Measurements from ENCODE around the gene PRR36. TPM values are rescaled to one million over a fixed set of nuclear protein-coding genes. Genes with fewer than 3 reads are reported as not detected.

Gene PRR36
- total RNA-seq, 1 donor from 2014 or later: 37.4 TPM

DNA sequence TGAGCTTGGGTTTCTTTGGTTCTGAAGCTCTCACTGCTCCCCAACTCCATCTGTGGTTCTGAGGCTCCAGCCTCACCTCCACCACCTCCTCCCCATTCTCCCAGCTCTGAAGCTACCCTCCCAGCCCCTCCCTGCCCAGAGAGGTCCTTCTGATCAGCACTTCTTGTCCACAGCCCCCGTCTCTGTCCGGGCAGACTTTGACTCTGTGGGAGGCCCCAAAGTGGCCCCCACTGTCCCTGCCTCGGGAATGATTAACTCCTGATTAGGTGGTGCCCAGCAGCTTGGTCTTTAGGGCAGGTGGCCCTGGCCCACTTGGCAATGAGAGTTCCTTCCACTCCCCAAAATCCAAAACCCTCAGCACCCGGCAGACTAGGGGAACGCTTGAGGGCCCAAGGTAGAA lies 29.8 kb downstream of the PRR36 start:
- TF ChIP-seq, protein P1, sequence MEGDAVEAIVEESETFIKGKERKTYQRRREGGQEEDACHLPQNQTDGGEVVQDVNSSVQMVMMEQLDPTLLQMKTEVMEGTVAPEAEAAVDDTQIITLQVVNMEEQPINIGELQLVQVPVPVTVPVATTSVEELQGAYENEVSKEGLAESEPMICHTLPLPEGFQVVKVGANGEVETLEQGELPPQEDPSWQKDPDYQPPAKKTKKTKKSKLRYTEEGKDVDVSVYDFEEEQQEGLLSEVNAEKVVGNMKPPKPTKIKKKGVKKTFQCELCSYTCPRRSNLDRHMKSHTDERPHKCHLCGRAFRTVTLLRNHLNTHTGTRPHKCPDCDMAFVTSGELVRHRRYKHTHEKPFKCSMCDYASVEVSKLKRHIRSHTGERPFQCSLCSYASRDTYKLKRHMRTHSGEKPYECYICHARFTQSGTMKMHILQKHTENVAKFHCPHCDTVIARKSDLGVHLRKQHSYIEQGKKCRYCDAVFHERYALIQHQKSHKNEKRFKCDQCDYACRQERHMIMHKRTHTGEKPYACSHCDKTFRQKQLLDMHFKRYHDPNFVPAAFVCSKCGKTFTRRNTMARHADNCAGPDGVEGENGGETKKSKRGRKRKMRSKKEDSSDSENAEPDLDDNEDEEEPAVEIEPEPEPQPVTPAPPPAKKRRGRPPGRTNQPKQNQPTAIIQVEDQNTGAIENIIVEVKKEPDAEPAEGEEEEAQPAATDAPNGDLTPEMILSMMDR (IDR thresholded peaks at IDR 0.05; ENCODE audit: unreplicated experiment): no peak
- no peaks in the 10 kb centered on the region for H3K36me3 Mint-ChIP-seq (ENCODE audit: insufficient read depth)
- H3K9me3 Mint-ChIP-seq (ENCODE audit: low read depth): no peaks in the 10 kb centered on the region
- DNase-seq (ENCODE audit: low spot score, unreplicated experiment): no peak
- no peaks in the 10 kb centered on the region for H3K4me1 Mint-ChIP-seq (ENCODE audit: low read depth)
- H3K27me3 Mint-ChIP-seq: no peaks in the 10 kb centered on the region
- H3K27ac Mint-ChIP-seq: no peak overlapping the region
- H3K4me3 Mint-ChIP-seq (ENCODE audit: low read depth): no peak overlapping the region

DNA sequence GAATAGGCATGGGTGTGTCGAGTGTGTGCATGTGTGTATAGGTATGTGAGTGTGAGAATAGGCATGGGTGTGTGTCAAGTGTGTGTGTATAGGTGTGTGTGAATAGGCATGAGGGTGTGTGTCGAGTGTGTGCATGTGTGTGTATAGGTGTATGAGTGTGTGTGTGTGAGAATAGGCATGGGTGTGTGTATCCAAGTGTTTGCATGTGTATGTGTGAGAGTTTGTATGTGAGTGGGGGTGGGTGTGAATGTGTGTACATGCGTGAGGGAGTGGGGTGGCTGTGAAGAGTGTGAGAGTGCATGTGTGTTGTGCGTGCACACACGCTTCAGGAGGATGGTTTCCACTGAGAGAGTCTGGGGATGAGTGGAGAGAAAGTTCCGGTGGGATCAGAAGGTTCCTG lies 30.7 kb downstream of the PRR36 start:
- DNase-seq (ENCODE audit: low spot score, unreplicated experiment): no peak
- H3K27me3 Mint-ChIP-seq: no peaks in the 10 kb centered on the region
- H3K27ac Mint-ChIP-seq: no peak overlapping the region
- no peaks in the 10 kb centered on the region for H3K9me3 Mint-ChIP-seq (ENCODE audit: low read depth)
- H3K4me1 Mint-ChIP-seq (ENCODE audit: low read depth): no peaks in the 10 kb centered on the region
- no peak overlapping the region for H3K4me3 Mint-ChIP-seq (ENCODE audit: low read depth)
- no peaks in the 10 kb centered on the region for H3K36me3 Mint-ChIP-seq (ENCODE audit: insufficient read depth)
- TF ChIP-seq, protein P1 (IDR thresholded peaks at IDR 0.05; ENCODE audit: unreplicated experiment): no peak

- no peaks in the 10 kb centered on the region for H3K27me3 Mint-ChIP-seq
- no peak for DNase-seq (ENCODE audit: low spot score, unreplicated experiment)
- H3K9me3 Mint-ChIP-seq (ENCODE audit: low read depth): no peaks in the 10 kb centered on the region
- no peaks in the 10 kb centered on the region for H3K36me3 Mint-ChIP-seq (ENCODE audit: insufficient read depth)
- H3K4me3 Mint-ChIP-seq (ENCODE audit: low read depth): no peak overlapping the region
- H3K27ac Mint-ChIP-seq: no peak overlapping the region
- TF ChIP-seq, protein P1 (IDR thresholded peaks at IDR 0.05; ENCODE audit: unreplicated experiment): no peak
- no peaks in the 10 kb centered on the region for H3K4me1 Mint-ChIP-seq (ENCODE audit: low read depth)
Measured at GRCh38 chr19:7842661-7843294, 31.4 kb downstream of the PRR36 start.

DNA sequence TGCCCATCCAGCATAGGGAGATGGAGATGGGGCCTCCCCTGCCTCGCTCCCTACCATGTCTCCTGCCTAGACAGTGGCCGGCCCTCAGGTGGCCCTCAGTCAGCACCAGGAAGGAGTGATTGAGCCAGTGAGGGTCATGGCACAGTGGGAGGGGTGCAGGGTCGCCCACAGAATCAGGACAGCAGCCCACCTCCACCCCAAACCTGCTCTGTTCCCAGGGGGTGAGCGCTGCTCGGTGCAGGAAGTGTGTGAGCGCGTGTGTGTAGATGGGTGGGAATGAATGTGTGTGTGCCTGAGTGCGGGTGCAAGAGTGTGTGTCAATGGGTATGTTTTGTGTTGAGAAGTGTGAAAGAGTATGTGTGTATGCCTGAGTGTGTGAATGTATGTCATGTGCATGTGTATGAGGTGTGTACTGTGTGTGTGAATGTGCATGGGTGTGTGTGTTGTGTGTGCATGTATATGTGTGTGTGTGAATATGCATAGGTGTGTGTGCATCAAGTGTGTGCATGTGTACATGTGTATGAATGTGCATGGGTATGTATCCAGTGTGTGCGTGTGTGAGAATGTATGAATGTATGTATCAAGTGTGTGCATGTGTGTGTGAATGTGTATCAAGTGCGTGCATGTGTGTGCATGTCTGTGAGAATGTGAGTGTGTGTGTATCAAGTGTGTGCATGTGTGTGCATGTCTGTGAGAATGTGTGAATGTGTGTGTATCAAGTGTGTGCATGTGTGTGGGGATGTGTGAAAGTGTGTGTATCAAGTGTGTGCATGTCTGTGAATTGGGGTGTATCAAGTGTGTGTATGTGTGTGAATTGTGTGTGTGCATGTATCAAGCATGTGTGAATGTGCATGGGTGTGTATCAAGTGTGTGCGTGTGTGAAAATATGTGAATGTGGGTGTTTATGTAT lies 32.2 kb downstream of the PRR36 start:
- Mint-ChIP-seq H3K27ac (no peak overlapping the region), H3K9me3 (ENCODE audit: low read depth) (no peaks in the 10 kb centered on the region), H3K27me3 (no peaks in the 10 kb centered on the region), H3K4me3 (ENCODE audit: low read depth) (no peak overlapping the region), H3K36me3 (ENCODE audit: insufficient read depth) (no peaks in the 10 kb centered on the region), H3K4me1 (ENCODE audit: low read depth) (no peaks in the 10 kb centered on the region)
- no peak for DNase-seq (ENCODE audit: low spot score, unreplicated experiment)
- TF ChIP-seq, protein P1 (IDR thresholded peaks at IDR 0.05; ENCODE audit: unreplicated experiment): no peak

DNA sequence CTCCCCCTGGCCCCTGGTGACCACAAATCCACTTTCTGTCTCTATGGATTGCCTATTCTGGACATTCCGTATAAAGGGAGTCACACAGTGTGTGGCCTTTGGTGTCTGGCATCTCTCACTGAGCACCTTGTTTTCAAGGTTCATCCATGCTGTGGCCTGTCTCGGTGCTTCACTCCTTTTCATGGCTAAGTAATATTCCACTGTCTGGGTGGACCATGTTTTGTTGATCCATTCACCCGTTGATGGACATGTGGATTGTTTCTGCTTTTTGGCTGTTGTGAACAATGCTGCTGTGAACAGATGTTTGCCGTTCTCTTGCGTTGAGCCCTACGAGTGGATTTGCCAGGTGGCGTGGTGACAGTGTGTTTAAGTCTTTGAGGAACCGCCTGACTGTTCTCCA lies 33.6 kb downstream of the PRR36 start:
- Mint-ChIP-seq H3K36me3 (ENCODE audit: insufficient read depth) (no peaks in the 10 kb centered on the region), H3K4me1 (ENCODE audit: low read depth) (no peaks in the 10 kb centered on the region), H3K27me3 (no peaks in the 10 kb centered on the region), H3K9me3 (ENCODE audit: low read depth) (no peaks in the 10 kb centered on the region), H3K4me3 (ENCODE audit: low read depth) (no peak overlapping the region), H3K27ac (no peak overlapping the region)
- DNase-seq (ENCODE audit: low spot score, unreplicated experiment): no peak
- TF ChIP-seq, protein P1 (IDR thresholded peaks at IDR 0.05; ENCODE audit: unreplicated experiment): no peak
